Esophagus muscularis mucosa (tissue), 4 donors: ENCODE results near the gene EMCN. TPM values are rescaled to one million over a fixed set of nuclear protein-coding genes. Genes with fewer than 3 reads are reported as not detected.

Experiments used
- DNase-seq: peaks from one replicate; pipeline ENCODE4 v3.0.0-alpha.2; 2017; ENCODE audit errors: extremely low spot score
- H3K27ac ChIP-seq, 4 donors: fragments of 200-600 bp; sonication (generic); replicated peaks in 1 of 4; 1 replicate in 3 of 4; 2 replicates in 1 of 4; pipeline ENCODE4 v1.5.1; 2016 to 2019; ENCODE audit warnings: mild to moderate bottlenecking in 1 of 4
- H3K27me3 ChIP-seq, 4 donors: fragments of 200-600 bp; sonication (generic); one replicate each; pipeline versions ENCODE4 v1.5.1 to v1.6.0; 2016 to 2019
- H3K36me3 ChIP-seq, 4 donors: fragments of 200-600 bp; sonication (generic); one replicate each; pipeline ENCODE4 v1.5.1; 2016 to 2019
- H3K4me1 ChIP-seq, 4 donors: fragments of 200-600 bp; sonication (generic); one replicate each; pipeline ENCODE4 v1.5.1; 2016 to 2019
- H3K4me3 ChIP-seq, 4 donors: fragments of 200-600 bp; sonication (generic); 1 replicate in 2 of 4; 2 replicates in 2 of 4; pipeline ENCODE4 v1.5.1; 2016 to 2019; ENCODE audit warnings: mild to moderate bottlenecking in 4 of 4, moderate library complexity in 1 of 4
- H3K9me3 ChIP-seq, 4 donors: fragments of 200-600 bp; sonication (generic); 1 replicate in 3 of 4; 2 replicates in 1 of 4; pipeline ENCODE4 v1.5.1; 2016 to 2019
- CTCF ChIP-seq, 3 experiments: fragments of 200-600 bp in 2 of 3; fragments of 450-650 bp in 1 of 3; sonication (generic) in 2 of 3; IDR thresholded peaks; one replicate each; pipeline ENCODE4 v1.5.1; 2017 to 2019; ENCODE audit warnings: antibody characterized with exemption in 3 of 3, mild to moderate bottlenecking in 2 of 3, moderate library complexity in 1 of 3
- EP300 ChIP-seq: sonication (generic); formaldehyde crosslinking; IDR thresholded peaks from one replicate; pipeline ENCODE4 v1.6.1; 2017; ENCODE audit warnings: antibody characterized with exemption
- POLR2A ChIP-seq: fragments of 450-650 bp; IDR thresholded peaks from one replicate; pipeline ENCODE4 v1.6.1; 2017; ENCODE audit warnings: antibody characterized with exemption, moderate library complexity, mild to moderate bottlenecking, low read depth
- POLR2AphosphoS5 ChIP-seq, 2 donors: sonication (generic); formaldehyde crosslinking; IDR thresholded peaks; one replicate each; pipeline ENCODE4 v1.6.1; 2017; ENCODE audit warnings: antibody characterized with exemption in 2 of 2
- WGBS: methylation state at CpG from one replicate; pipeline ENCODE4 v1.1.5; 2018; 5-methylcytosine and 5-hydroxymethylcytosine counted together
- intact Hi-C: fragments of 100-400 bp; cut with DNase I; formaldehyde crosslinking; loops from one replicate; pipeline ENCODE4 v1.15.1; 2023
- total RNA-seq, 4 donors: library from RNA; depleted of rRNA; stranded (reverse); fragments of >200 nt; gene quantifications; one replicate each; pipeline versions ENCODE4 v1.1.0 to v1.2.1, GENCODE V29; 2016

EMCN gene
- total RNA-seq, 4 donors from 2014 or later, result 6.2 to 26.3 (median 16.2) TPM

DNA sequence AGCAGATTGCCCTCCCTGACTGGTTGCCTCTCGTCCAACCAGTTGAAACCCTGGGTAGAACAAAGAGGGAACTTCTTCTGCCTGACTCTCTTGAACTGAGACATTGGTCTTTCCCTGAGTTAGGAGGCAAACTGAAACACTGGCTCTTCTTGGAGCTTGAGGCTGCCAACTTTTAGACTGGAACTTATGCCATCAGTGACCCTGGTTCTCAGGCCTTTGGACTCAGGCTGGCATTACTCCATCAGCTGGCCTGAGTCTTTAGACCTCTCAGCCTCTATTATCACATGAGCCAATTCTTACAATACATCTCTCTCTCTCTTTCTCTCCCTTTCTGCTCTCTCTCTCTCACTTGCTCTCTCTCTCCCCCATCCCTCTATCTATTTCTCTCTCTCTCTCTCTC is 86.4 kb downstream of the EMCN start:
- intact Hi-C loops, result no loop called here
- Histone ChIP-seq H3K4me3 (no peak overlapping the region), H3K36me3 (no peaks in the 10 kb centered on the region), H3K27ac (no peak overlapping the region), H3K9me3 (no peaks in the 10 kb centered on the region), H3K4me1 (no peaks in the 10 kb centered on the region), H3K27me3 (no peaks in the 10 kb centered on the region)
- WGBS, result 77% methylated on average over 1 of the region's 1 CpG
- no peak for DNase-seq
- TF ChIP-seq POLR2A (no peak), CTCF (IDR thresholded peaks at IDR 0.05) (no peak), EP300 (no peak), POLR2AphosphoS5 (IDR thresholded peaks at IDR 0.05) (no peak)

- Histone ChIP-seq H3K4me1 (no peaks in the 10 kb centered on the region), H3K27me3 (no peaks in the 10 kb centered on the region), H3K27ac (no peak overlapping the region), H3K36me3 (no peaks in the 10 kb centered on the region), H3K4me3 (no peak overlapping the region), H3K9me3 (no peaks in the 10 kb centered on the region)
- TF ChIP-seq CTCF (IDR thresholded peaks at IDR 0.05), result no peak
- no peak for TF ChIP-seq POLR2AphosphoS5 (IDR thresholded peaks at IDR 0.05)
- TF ChIP-seq POLR2A, result no peak
- no peak for TF ChIP-seq EP300
- intact Hi-C loops, result no loop called here
- 76% methylated on average over 5 of the region's 5 CpGs for WGBS
- no peak for DNase-seq
Observed at GRCh38 chr4:100430451-100430850, 87.4 kb downstream of the EMCN start.

- Histone ChIP-seq H3K27ac (no peak overlapping the region), H3K4me1 (no peaks in the 10 kb centered on the region), H3K36me3 (no peaks in the 10 kb centered on the region), H3K9me3 (no peaks in the 10 kb centered on the region), H3K4me3 (no peak overlapping the region), H3K27me3 (no peaks in the 10 kb centered on the region)
- 93% methylated on average over 1 of the region's 1 CpG for WGBS
- no peak for TF ChIP-seq POLR2AphosphoS5 (IDR thresholded peaks at IDR 0.05)
- no peak for TF ChIP-seq POLR2A
- TF ChIP-seq EP300, result no peak
- TF ChIP-seq CTCF (IDR thresholded peaks at IDR 0.05), result no peak
- DNase-seq, result no peak
- intact Hi-C loops, result no loop called here
Observed at GRCh38 chr4:100429616-100430015, 88.2 kb downstream of the EMCN start.

- TF ChIP-seq EP300 (no peak), POLR2AphosphoS5 (IDR thresholded peaks at IDR 0.05) (no peak), CTCF (IDR thresholded peaks at IDR 0.05) (no peak), POLR2A (no peak)
- intact Hi-C loops, result no loop called here
- no peak overlapping the region for H3K27ac ChIP-seq
- no peak overlapping the region for H3K4me3 ChIP-seq
- no peaks in the 10 kb centered on the region for H3K36me3 ChIP-seq
- peaks cover 0 to 2% (median 0%) of the 10 kb centered on the region in 4 donors for H3K4me1 ChIP-seq
- no peaks in the 10 kb centered on the region for H3K27me3 ChIP-seq
- WGBS, result 100% methylated on average over 2 of the region's 2 CpGs
- no peaks in the 10 kb centered on the region for H3K9me3 ChIP-seq
- no peak for DNase-seq
Observed at GRCh38 chr4:100428051-100428450, 89.8 kb downstream of the EMCN start.

DNA sequence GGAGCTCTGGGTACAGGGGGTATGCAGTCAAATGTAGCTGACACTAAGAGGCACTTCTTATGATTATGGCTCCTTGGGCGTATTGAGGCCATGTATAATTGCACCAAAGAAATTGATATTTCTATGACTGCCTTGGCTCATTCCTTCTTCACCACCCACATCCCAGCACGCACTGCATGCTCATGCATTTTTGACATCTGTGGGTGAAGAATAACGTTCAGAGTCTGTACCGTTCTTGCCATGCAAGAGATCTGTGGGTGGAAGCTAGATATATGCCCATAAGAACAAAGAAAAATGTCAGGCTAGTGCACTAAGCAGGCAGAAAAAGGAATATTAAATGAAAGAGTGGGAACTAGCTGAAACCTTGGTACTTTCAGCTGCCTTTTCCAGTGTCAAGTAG is 93.4 kb downstream of the EMCN start:
- no peak overlapping the region for H3K27ac ChIP-seq
- no peaks in the 10 kb centered on the region for H3K36me3 ChIP-seq
- H3K27me3 ChIP-seq, result no peaks in the 10 kb centered on the region
- DNase-seq, result no peak
- H3K9me3 ChIP-seq, result no peaks in the 10 kb centered on the region
- intact Hi-C loops, result no loop called here
- 84% methylated on average over 4 of the region's 4 CpGs for WGBS
- H3K4me1 ChIP-seq, result peaks cover 0 to 15% (median 0%) of the 10 kb centered on the region in 4 donors
- H3K4me3 ChIP-seq, result no peak overlapping the region
- no peak for TF ChIP-seq POLR2A
- TF ChIP-seq POLR2AphosphoS5 (IDR thresholded peaks at IDR 0.05), result no peak
- no peak for TF ChIP-seq CTCF (IDR thresholded peaks at IDR 0.05)
- no peak for TF ChIP-seq EP300
